Liver (tissue), 9 donors: ENCODE data around the gene HTR7. TPM values are rescaled to one million over a fixed set of nuclear protein-coding genes. Genes with fewer than 3 reads are reported as not detected.

Experiments
- DNase-seq: peaks from one replicate; pipeline ENCODE4 v3.0.0-alpha.2; 2017; ENCODE audit warnings: low spot score
- H3K27ac ChIP-seq, 2 donors: one replicate each; pipeline ENCODE4 v1.7.0; 2013; ENCODE audit warnings: inconsistent platforms in 2 of 2, low read length in 2 of 2, control low read depth in 1 of 2, low read depth in 1 of 2, mild to moderate bottlenecking in 1 of 2
- H3K27me3 ChIP-seq, 4 donors: one replicate each; pipeline versions ENCODE4 v1.6.1 to v1.7.0; 2013; ENCODE audit warnings: low read length in 3 of 4, inconsistent platforms in 1 of 4, mild to moderate bottlenecking in 1 of 4, moderate library complexity in 1 of 4; ENCODE audit not compliant: control insufficient read depth in 4 of 4, insufficient read depth in 4 of 4
- H3K36me3 ChIP-seq, 4 donors: one replicate each; pipeline versions ENCODE4 v1.6.1 to v1.7.0; 2013; ENCODE audit warnings: low read length in 3 of 4, mild to moderate bottlenecking in 3 of 4, low read depth in 1 of 4, moderate library complexity in 1 of 4; ENCODE audit not compliant: control insufficient read depth in 4 of 4, insufficient read depth in 3 of 4
- H3K4me1 ChIP-seq, 4 donors: one replicate each; pipeline versions ENCODE4 v1.6.1 to v1.7.0; 2013; ENCODE audit warnings: low read length in 3 of 4, mild to moderate bottlenecking in 3 of 4, moderate library complexity in 1 of 4; ENCODE audit not compliant: control insufficient read depth in 4 of 4, insufficient read depth in 4 of 4
- H3K4me3 ChIP-seq, 3 donors: one replicate each; pipeline versions ENCODE4 v1.6.1 to v1.7.0; 2013; ENCODE audit warnings: low read length in 3 of 3, control low read depth in 1 of 3, low read depth in 1 of 3, mild to moderate bottlenecking in 1 of 3
- H3K9ac ChIP-seq, 2 donors: one replicate each; pipeline ENCODE4 v1.7.0; 2013; ENCODE audit warnings: low read length in 2 of 2, mild to moderate bottlenecking in 2 of 2, moderate library complexity in 2 of 2, control low read depth in 1 of 2, low read depth in 1 of 2
- H3K9me3 ChIP-seq, 4 donors: one replicate each; pipeline versions ENCODE4 v1.6.1 to v1.7.0; 2013; ENCODE audit warnings: low read length in 3 of 4; ENCODE audit not compliant: control insufficient read depth in 4 of 4
- CTCF ChIP-seq: fragments of 150-350 bp; IDR thresholded peaks from 2 replicates; pipeline ENCODE4 v1.5.1; 2017; ENCODE audit warnings: improper control_type of control experiment, low read depth, low read length; ENCODE audit not compliant: missing input control
- FOXA1 ChIP-seq: IDR thresholded peaks from 2 replicates; pipeline ENCODE4 v1.6.1; 2016; ENCODE audit warnings: antibody characterized with exemption
- FOXA2 ChIP-seq: IDR thresholded peaks from 2 replicates; pipeline ENCODE4 v1.6.1; 2016; ENCODE audit warnings: antibody characterized with exemption
- GABPA ChIP-seq, 2 donors: IDR thresholded peaks in 1 of 2; conservative IDR thresholded peaks in 1 of 2; 2 replicates each; pipeline ENCODE4 v1.6.1; 2016; ENCODE audit warnings: antibody characterized with exemption in 2 of 2, mild to moderate bottlenecking in 1 of 2, moderate library complexity in 1 of 2
- HNF4A ChIP-seq, 2 donors: conservative IDR thresholded peaks; 2 replicates each; pipeline ENCODE4 v1.6.1; 2016; ENCODE audit warnings: antibody characterized with exemption in 2 of 2, mild to moderate bottlenecking in 2 of 2
- MAX ChIP-seq: IDR thresholded peaks from 2 replicates; pipeline ENCODE4 v1.6.1; 2016; ENCODE audit warnings: antibody characterized with exemption
- NR2F2 ChIP-seq: IDR thresholded peaks from 2 replicates; pipeline ENCODE4 v1.6.1; 2016; ENCODE audit warnings: antibody characterized with exemption
- RAD21 ChIP-seq, 2 donors: IDR thresholded peaks; 2 replicates each; pipeline ENCODE4 v1.6.1; 2016; ENCODE audit warnings: antibody characterized with exemption in 2 of 2, mild to moderate bottlenecking in 2 of 2
- REST ChIP-seq: IDR thresholded peaks from 2 replicates; pipeline ENCODE4 v1.6.1; 2016; ENCODE audit warnings: antibody characterized with exemption, mild to moderate bottlenecking
- RXRA ChIP-seq, 2 donors: IDR thresholded peaks; 2 replicates each; pipeline ENCODE4 v1.6.1; 2017 to 2018; ENCODE audit warnings: antibody characterized with exemption in 2 of 2, mild to moderate bottlenecking in 1 of 2
- SP1 ChIP-seq: IDR thresholded peaks from 2 replicates; pipeline ENCODE4 v1.6.1; 2018; ENCODE audit warnings: antibody characterized with exemption, mild to moderate bottlenecking
- TAF1 ChIP-seq: conservative IDR thresholded peaks from 2 replicates; pipeline ENCODE4 v1.6.1; 2016; ENCODE audit warnings: antibody characterized with exemption, mild to moderate bottlenecking
- ZBTB33 ChIP-seq: IDR thresholded peaks from 2 replicates; pipeline ENCODE4 v1.6.1; 2016; ENCODE audit warnings: antibody characterized with exemption
- WGBS: extraction: QIAGEN DNeasy Blood & Tissue Kit; methylation state at CpG from one replicate; pipeline ENCODE4 v1.1.7; 2013; 5-methylcytosine and 5-hydroxymethylcytosine counted together
- polyA plus RNA-seq, 2 donors: library from polyadenylated mRNA; stranded (reverse) in 1 of 2; unstranded in 1 of 2; fragments of 200-250 nt in 1 of 2; fragments of >200 nt in 1 of 2; fragmentation: Nextera tagmentation in 1 of 2; extraction: Ambion mirVana in 1 of 2; gene quantifications; one replicate each; pipeline versions ENCODE4 v1.2.1 to v1.2.3, GENCODE V29; 2013 to 2015
- total RNA-seq, 2 donors: library from RNA; depleted of rRNA; stranded (reverse); fragments of >200 nt; gene quantifications; one replicate each; pipeline ENCODE4 v1.2.3, GENCODE V29; 2014
- donor health status: healthy.
- donor health status: healthy.
- donor health status: healthy.
- donor health status: healthy.
- donor health status: healthy.

HTR7 gene
- total and polyA plus RNA-seq, 4 donors, result 0.17 to 0.61 (median 0.18) TPM; not detected in 1

GRCh38 chr10:90819911-90820310 is 37.9 kb downstream of the HTR7 start:
- Histone ChIP-seq H3K9me3 (peaks cover 0 to 10% (median under 1%) of the 10 kb centered on the region in 4 donors), H3K36me3 (no peaks in the 10 kb centered on the region), H3K9ac (no peak overlapping the region), H3K27me3 (no peaks in the 10 kb centered on the region), H3K4me1 (no peaks in the 10 kb centered on the region), H3K27ac (no peak overlapping the region), H3K4me3 (no peak overlapping the region)
- TF ChIP-seq NR2F2 (no peak), FOXA2 (no peak), CTCF (no peak), RXRA (IDR thresholded peaks at IDR 0.05) (no peak), HNF4A (conservative IDR thresholded peaks at IDR 0.05) (no peak)
- no peak for DNase-seq

- H3K4me1 ChIP-seq, result no peaks in the 10 kb centered on the region
- H3K27me3 ChIP-seq, result no peaks in the 10 kb centered on the region
- H3K9ac ChIP-seq, result no peak overlapping the region
- no peak overlapping the region for H3K4me3 ChIP-seq
- H3K9me3 ChIP-seq, result peaks cover 0 to 10% (median under 1%) of the 10 kb centered on the region in 4 donors
- 52% methylated on average over 1 of the region's 1 CpG for WGBS
- no peak for DNase-seq
- no peak overlapping the region for H3K27ac ChIP-seq
- no peak for TF ChIP-seq RAD21 (IDR thresholded peaks at IDR 0.05)
- TF ChIP-seq CTCF, result no peak
- no peak for TF ChIP-seq RXRA (IDR thresholded peaks at IDR 0.05)
- TF ChIP-seq FOXA2, result no peak
- TF ChIP-seq REST, result no peak
- TF ChIP-seq SP1, result no peak
- no peak for TF ChIP-seq FOXA1
- no peak for TF ChIP-seq MAX
- TF ChIP-seq GABPA (IDR thresholded peaks at IDR 0.05 in 1 of 2, conservative IDR thresholded peaks at IDR 0.05 in 1 of 2), result no peak
- TF ChIP-seq HNF4A (conservative IDR thresholded peaks at IDR 0.05), result no peak
- no peak for TF ChIP-seq ZBTB33
- TF ChIP-seq TAF1, result no peak
- H3K36me3 ChIP-seq, result no peaks in the 10 kb centered on the region
Observed at GRCh38 chr10:90818736-90819135, 39.1 kb downstream of the HTR7 start.
